HG02938 (cell line): ENCODE measurements around the gene CTSS.
"Not testable (repeated sequence)": the region's sequence is repeated elsewhere in the genome, so short reads cannot be mapped to it uniquely, and the experiment has no call there.

ENCODE experiments used
- ATAC-seq: cut with Tn5 transposase; IDR thresholded peaks from one replicate; pipeline ENCODE4 v1.9.1; 2021; ENCODE audit warnings: mild to moderate bottlenecking, moderate library complexity; ENCODE audit not compliant: unreplicated experiment

The CTSS gene

DNA sequence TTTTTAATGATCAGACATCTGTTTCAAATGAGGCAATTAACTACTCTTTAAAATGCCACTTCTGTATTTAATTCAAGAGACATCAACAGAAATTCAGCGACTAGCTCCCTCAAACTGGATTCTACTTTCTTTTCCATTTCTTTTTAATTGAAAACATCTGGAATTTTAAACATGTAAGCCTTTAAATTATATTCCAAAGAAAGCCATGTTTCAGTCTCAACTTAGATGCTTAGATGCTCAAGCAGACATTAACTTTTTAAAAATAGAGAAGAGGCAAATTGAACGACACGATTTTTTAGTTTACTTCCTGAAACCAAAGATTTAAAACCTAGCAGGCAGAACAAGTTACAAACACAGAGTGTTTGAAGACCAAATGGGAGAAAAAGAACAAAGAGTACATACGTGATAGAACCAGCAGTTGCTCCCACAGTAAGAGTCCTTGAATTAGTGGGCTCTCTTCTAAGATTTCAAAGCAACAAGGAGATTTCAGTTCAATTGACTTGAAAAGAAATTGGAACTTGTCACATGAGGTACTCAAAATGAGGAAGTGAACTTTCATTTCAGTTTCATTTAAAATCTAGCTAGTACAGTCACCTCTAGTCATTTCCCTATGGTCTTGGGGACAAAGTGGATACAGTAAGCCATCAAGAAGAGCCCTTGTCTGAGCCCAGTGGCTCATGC lies at the start of gene CTSS:
TSS of gene CTSS (minus strand) at position 483 of the 681 bp plus-strand sequence. CDS start 1,015 bp downstream, outside the sequence.
- ATAC-seq, result peak; percentile 73

DNA sequence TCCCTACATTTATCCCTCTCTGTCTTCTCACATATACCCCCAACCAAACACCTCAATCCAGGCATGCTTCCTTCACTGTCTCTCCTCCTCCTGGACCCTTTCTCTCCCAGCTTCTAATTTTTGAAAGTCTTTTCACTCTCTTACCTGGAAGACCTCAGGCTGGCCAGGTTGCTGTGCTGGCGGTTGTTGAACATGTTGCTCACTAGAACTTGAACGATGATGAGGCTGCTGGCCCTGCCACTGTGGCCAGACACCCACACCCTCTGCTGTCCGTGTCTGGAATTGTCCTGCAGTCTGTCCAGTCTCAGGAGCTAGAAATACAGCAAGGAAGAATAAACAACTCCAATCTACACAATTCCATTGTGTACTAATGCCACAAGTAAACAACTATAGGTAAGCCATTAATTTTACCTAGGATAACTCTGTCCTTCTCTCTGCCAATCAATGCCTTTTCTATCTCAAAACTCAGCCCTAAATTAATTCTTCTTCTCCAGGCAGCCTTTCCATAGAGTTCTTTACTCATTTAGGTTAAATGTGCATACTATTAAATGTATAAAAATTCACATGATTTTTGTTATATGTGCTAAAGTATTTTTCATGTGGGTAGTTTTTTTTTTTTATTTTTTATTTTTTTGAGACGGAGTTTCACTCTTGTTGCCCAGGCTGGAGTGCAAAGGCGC lies 47.6 kb upstream of the CTSS start:
- no peak for ATAC-seq

DNA sequence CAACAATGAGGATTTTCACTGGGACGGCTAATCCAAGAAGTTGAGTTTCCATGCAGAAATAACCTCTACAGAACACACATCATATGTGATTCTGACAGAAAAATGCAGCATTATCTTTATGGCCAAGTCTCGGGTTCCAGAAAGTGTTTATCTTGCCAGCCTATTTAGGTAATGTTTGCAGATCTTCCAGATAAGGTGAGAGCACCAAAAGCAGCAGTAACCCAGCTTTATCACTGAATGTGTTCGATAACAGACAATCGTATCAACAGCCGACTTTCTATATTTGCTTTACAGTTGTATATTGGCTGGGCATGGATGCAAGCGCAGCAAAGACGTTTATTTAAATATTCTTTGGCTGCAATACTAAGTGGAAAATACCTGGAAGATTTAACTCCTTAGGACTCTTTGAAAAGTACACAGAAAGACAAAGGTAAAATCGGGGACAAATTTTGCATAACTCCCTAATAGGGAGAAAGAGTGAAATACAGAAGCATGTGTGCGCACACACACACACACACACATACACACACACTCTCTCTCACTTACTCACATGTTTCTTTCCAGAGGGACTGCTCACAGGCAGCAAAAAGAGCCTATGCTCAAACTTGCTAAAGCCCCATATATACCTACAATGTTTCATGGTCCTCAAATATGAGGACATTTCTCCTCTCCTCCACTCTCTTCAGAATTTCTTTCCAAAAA lies 45.5 kb upstream of the CTSS start:
- ATAC-seq, result no peak

DNA sequence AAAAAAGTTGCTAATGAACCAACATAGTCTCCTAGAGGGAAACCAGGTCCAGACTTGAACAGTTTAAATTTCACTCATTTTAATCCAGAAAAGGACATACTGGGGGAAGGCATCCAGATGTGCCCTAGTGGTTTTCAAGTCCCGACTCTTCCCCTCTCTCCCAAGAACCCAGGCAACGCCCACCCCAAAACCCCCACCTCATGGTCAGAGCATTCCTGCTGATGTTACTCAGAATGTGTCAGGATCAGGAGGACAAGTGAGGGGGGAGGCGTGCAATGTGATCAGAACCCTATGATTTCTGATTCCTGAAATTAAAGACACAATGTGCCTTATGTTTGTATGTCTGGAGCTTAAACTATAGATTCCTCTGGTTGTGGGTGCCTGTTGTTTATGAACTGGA lies 44.1 kb upstream of the CTSS start:
- ATAC-seq, result no peak

DNA sequence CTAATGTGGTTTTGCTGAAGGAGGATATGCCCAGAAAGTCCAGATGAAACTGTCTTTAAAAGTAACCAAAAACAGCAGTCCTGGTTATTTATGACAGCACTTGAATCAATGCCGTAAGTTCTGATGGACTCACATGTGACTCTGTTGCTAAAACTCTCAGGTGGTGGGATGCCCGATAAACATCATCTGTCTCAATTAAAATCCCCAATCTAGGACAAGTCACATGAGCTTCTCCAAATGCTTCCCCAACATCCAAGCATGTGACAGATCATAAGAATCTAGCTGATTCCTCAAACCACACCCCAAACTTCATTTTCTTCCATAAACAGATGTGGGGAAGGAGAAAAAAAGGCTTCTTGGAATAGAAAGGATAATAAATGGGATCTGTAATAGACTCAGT lies 43.3 kb upstream of the CTSS start:
- ATAC-seq, result no peak

DNA sequence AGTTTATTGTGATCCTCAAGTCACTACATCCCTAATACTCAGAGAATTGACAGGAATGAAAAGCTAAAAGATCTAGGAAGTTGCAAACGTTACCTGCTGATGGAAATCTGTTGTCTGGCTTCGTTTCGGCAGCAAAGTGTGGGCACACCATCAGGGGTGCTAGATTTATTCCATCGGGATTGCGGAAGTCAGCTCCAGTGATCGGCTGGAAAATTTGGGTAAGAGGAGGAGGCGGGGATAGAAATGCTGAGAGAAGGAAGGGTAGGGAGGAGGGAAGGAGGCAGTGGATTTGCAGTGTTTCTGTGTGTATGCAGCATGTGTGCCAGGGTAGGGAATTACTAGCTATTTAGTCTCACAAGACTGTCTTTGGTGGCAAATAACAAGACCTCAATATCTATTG lies 42.5 kb upstream of the CTSS start, which contains the start of gene CTSK:
TSS of gene CTSK (minus strand) at position 140 of the 400 bp plus-strand sequence. CDS start 1,455 bp downstream, outside the sequence.
- no peak for ATAC-seq

DNA sequence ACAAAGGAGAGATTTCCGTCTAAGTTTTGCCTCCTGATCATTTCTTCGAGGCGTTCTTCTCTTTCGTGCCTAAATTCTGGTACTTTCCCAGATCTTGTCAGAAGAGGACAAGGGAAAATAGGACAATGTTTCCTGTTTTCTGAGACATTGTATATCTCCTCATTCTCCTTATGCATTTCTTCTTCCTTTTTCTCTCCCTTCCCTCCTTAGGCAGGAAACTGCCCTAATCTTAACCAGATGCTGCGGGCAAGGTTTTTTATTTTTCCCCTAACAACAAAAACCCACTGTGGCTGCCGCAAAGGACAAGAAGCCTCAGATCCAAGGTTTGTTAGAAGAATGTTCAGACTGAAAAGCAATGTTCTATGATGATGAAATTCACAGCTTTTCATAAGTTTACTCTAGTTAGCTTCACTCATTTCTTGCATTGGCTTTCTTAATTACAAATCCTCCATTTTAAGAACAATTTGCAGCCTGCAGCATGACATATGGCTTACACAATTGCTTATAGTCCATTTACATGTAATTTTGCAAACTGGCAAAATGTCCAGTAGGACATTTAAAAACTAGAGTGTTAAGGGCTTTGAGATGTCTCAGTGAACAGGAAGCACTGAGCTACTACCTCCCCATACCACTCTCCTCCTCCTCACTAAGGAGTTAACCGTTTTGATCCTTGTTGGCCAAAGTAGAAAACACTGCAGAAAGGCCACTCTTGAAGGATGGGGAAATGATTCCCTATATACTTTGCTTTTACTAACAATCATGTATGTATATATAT lies 41.9 kb upstream of the CTSS start:
- ATAC-seq, result no peak

DNA sequence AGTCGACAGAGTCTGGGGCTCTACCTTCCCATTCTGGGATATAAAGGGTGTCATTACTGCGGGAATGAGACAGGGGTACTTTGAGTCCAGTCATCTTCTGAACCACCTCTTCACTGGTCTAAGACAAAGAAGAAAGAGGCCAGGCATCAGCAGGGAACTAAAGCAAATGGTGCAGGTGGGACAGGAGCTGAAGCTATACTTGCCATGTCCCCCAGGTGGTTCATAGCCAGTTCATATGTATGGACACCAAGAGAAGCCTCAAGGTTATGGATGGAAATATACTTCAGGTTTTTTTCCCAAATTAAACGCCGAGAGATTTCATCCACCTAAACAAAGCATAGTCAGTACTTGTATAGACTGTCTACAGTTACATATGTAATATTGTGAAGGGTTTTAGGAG lies 40.3 kb upstream of the CTSS start:
- no peak for ATAC-seq

DNA sequence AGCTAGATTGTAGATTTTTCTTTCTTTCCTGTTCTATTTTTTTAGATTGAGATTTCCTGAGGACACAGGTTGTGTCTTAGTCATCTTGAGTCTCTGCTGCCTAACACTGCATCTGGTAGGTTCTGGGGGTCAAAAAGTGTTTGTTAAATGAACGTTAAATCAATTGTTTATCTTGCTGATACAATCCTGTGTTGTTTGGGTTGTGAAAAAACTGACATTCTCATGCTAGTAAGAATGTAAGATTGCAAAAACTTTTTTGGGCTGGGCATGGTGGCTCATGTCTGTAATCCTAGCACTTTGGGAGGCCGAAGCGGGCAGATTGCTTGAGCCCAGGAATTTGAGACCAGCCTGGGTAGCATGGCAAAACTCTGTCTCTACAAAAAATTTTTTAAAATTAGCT lies 39.1 kb upstream of the CTSS start:
- ATAC-seq, result no peak

DNA sequence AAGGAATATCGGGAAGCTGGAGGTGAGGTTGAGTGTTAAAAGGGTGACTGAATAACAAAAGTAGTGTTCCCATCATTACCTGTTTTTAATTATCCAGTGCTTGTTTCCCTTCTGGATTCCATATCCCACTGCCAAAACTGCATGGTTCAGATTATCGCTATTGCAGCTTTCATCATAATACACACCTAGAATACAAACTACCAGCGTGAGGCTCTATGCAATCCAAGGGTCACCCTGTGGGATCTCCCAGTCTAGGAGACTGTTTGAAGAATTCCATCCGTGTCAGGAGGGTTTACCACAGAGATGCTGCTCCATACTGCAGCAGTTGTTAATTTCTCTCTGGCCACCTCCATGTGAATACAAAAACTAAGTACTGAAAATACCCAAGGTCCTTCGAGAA lies 33.5 kb upstream of the CTSS start:
- no peak for ATAC-seq

DNA sequence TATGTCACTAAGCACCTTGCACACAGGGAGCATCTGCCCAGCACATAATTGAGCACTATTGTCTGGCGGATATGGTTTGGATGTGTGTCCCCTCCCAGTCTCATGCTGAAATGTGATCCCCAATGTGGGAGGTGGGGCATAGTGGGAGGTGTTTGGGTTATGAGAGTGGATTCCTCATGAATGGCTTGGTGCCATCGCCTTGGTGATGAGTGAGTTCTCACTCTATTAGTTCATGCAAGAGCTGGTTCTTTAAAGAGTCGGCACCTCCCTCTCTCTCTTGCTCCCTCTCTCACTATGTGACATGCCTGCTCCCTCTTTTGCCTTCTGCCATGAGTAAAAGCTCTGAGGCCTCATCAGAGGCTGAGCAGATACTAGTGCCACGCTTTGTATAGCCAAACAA lies 32.9 kb upstream of the CTSS start:
- no peak for ATAC-seq

DNA sequence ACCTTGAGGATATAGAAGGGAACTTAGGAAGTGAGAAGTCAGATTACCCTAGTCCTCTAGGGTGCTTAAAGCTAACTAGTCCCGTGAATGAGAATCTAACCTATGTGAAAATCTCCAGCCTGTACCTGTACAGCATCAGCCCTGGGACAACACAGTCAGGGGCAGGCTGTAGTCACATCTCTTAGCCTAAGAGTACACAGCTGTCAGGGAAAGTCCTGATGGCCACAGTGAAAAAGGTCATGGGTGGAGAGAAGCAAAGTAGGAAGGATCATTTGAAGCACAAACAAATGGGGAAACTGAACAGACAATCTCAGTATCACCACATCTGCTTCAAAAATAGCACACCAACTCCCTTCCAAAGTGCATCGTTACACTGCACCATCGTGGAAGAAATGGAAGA lies 30.8 kb upstream of the CTSS start:
- no peak for ATAC-seq

DNA sequence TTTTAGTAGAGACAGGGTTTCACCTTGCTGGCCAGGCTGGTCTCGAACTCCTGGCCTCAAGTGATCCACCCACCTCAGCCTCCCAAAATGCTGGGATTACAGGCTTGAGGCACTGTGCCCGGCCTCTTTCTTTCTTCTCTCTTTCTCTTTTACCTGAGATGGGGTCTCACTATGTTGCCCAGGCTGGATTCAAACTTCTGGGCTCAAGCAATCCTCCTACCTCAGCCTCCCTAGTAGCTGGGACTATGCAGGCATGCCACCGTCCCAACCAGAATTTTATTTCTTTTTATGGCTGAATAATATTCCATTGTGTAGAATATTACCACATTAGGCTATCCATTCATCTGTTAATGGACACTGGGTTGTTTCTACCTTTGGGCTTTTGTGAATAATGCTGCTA lies 28.2 kb upstream of the CTSS start:
- ATAC-seq, result not testable (repeated sequence)

DNA sequence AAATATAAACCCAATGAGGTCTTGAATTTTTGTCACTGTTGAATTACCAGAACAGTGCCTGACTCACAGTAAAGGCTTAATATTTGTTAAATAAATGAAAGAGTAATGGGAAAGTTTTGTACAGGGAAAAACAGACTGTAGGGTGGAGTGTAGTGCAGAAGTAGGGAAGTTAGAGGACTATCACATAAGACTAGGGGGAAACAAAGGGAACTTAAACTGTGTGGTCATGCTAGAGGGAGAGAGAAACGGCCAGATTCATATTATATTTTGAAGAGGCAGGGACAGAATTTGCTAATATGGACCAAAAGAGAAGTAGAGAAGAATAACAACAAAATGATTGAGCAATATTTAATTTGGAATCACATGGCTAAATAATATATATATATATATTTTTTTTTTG lies 27.6 kb upstream of the CTSS start:
- no peak for ATAC-seq

DNA sequence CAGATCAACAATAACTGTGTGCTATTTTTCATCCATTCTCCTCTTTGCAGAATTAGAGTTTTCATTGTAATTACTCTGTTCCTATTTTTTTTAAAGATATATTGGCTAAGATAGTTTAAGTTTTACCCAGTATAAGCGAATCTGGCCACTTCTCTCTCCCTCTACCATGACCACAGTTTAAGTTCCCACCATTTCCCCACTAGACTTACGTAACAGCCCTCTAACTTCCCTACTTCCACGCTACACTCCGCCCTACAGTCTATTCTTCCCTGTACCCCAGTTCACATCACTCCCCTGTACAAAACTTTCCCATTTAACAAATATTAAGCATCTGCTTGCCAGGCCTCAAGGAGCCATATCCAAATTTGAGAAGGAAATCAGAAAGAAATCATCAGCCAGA lies 26.0 kb upstream of the CTSS start:
- ATAC-seq, result no peak

DNA sequence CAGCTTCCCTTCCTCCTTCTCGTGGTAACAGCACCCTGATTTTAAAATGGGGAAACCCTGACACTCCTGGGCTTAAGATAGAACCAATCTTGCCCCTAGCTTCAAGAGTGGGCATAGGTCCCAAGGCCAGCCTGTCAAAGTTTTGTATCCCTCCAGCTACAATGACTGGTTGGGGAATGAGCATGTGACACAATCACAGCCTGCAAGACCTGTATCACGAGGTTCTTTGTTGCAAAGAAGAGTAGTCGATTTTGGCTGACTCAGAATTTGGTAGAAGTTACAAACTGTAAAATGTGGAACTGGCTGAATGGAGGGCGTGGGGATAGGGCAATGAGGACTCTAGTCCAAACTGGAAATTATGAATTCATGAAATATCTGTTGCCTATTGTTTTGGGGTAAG lies 23.8 kb upstream of the CTSS start:
- ATAC-seq, result no peak

DNA sequence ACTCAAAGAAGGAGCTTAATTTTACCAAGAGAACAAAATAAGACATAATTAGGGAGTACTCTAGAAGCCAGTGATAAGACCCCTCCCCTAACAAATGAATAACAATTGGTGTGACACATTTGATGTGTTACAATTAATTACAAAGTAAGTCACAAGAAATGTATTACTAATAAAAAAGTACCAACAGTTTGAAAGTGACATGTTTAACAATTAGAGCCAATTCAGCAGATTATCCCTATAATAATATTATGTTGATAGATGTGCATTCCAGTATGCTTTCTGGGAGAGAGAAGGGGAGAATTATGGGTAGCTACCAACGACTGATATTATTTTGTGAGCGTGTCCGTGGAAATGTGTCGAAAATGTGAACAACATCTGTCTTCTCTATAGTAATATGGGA lies 23.4 kb upstream of the CTSS start:
- no peak for ATAC-seq

DNA sequence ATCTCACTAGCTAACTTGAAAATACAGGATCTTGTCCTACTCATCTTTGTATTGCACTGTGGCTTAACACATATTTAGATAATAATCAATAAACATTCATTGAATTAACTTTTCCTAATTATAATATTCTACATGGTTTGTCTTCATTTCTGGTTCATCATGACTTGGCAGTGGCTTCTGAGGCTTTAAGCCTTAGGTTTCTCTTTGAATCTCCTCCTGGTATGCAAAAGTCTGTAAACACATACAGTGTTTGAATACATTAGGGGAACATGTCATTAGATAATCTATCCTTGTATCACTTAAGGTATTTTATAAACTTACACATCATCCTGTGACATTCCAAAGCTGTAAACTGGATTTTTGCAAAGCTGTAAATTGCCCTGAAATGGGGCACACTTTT lies 21.9 kb upstream of the CTSS start:
- no peak for ATAC-seq

DNA sequence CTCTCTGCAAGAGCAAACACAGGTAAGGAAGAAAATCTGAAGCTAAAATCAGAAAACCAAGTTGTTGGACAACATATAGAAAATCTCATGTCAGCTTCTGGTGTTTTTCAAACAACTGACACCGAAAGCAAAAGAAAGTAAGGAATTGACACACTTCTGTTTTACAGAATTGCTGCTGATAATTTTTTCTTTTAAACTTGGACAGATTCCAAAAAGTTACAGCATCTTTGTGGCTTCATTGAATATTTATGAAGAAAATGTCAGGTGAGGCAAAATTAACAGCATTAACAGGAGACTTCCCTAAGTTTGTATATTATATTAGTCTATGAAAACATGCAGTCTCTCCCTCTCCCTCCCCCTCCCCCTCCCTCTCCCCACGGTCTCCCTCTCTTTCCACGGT lies 14.9 kb upstream of the CTSS start:
- no peak for ATAC-seq

DNA sequence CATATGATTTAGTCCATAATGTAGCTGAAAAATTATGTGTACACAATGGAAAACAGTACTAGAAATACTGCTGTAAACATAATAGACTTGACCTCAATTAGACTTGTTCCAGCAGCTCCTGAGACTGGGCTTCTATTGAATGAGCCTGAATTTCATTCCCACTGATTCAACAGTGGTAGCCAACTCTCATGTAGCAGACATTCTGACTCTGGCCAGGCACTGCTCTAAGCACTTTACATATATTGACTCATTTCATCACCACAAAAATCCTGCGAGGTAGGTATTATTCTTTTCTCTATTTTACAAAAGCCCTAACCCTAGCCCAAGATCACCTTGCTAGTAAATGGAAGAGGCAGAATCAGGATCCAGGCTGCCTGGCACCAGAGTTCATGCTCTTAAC lies 12.8 kb upstream of the CTSS start:
- no peak for ATAC-seq

DNA sequence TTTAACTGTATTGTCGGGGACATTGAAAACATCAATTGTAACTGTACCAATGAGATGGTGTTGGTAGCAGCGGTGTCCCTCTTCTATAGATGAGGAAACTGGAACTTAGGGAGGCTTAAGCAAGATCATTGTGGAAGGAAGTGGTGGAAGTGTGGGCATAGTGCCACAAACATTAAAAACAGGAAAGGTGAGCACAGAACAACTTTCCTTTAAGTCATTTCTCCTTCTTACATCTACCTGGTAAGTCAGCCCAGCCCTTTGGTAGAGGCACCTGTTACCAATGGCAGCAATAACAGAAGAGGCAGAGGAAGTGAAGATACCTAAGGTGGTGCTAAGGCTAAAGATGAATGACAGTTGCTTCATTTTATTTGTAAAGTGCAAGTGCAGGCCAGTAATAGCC lies 12.0 kb upstream of the CTSS start:
- ATAC-seq, result no peak
